Inferior parietal cortex (tissue), 1 donor: ENCODE measurements around the gene NR1D2.
"Not testable (repeated sequence)": the region's sequence is repeated elsewhere in the genome, so short reads cannot be mapped to it uniquely, and the experiment has no call there.

ENCODE experiments used
- DNase-seq: peaks from one replicate; pipeline ENCODE4 v3.0.0-alpha.2; 2016; ENCODE audit errors: extremely low spot score

Gene NR1D2

GRCh38 chr3:23944861-23945662, at the start of gene NR1D2:
Gene NR1D2, plus strand, starts transcription at chr3:23945286. Its CDS starts 293 bp downstream, at chr3:23945579.
- peak; percentile 72 for DNase-seq

- DNase-seq, result no peak
Measured at GRCh38 chr3:23900744-23901143, 44.3 kb upstream of the NR1D2 start.

- no peak for DNase-seq
Measured at GRCh38 chr3:23904545-23904944, 40.5 kb upstream of the NR1D2 start.

- DNase-seq, result no peak
Measured at GRCh38 chr3:23909341-23909740, 35.7 kb upstream of the NR1D2 start.

GRCh38 chr3:23911397-23911796, 33.7 kb upstream of the NR1D2 start:
- DNase-seq, result no peak

- not testable (repeated sequence) for DNase-seq
Measured at GRCh38 chr3:23912335-23912734, 32.8 kb upstream of the NR1D2 start.

- no peak for DNase-seq
Measured at GRCh38 chr3:23913182-23913581, 31.9 kb upstream of the NR1D2 start.

GRCh38 chr3:23913873-23914743, 31.0 kb upstream of the NR1D2 start:
- DNase-seq, result no peak

GRCh38 chr3:23915537-23916108, 29.5 kb upstream of the NR1D2 start:
- DNase-seq, result peak; percentile 51

GRCh38 chr3:23916152-23916885, 28.8 kb upstream of the NR1D2 start:
- DNase-seq, result no peak

GRCh38 chr3:23916886-23917678, 28.0 kb upstream of the NR1D2 start, which contains the start of the genes NKIRAS1 and RPL15:
Gene NKIRAS1, minus strand, starts transcription at chr3:23916990. Its CDS starts 6,086 bp downstream, at chr3:23910904.
Gene RPL15, plus strand, starts transcription at chr3:23917132. Its CDS starts 728 bp downstream, at chr3:23917860.
- DNase-seq, result peak; percentile 97

- DNase-seq, result peak; percentile 51
Measured at GRCh38 chr3:23917679-23918303, 27.3 kb upstream of the NR1D2 start.

GRCh38 chr3:23918331-23918730, 26.8 kb upstream of the NR1D2 start:
- DNase-seq, result not testable (repeated sequence)

- no peak for DNase-seq
Measured at GRCh38 chr3:23919628-23920027, 25.5 kb upstream of the NR1D2 start.

GRCh38 chr3:23920151-23920655, 24.9 kb upstream of the NR1D2 start:
- DNase-seq, result no peak

GRCh38 chr3:23921052-23921511, 24.0 kb upstream of the NR1D2 start:
- no peak for DNase-seq

GRCh38 chr3:23923786-23924185, 21.3 kb upstream of the NR1D2 start:
- no peak for DNase-seq

GRCh38 chr3:23926246-23926645, 18.8 kb upstream of the NR1D2 start:
- no peak for DNase-seq

- DNase-seq, result no peak
Measured at GRCh38 chr3:23926736-23927135, 18.4 kb upstream of the NR1D2 start.

GRCh38 chr3:23928524-23928923, 16.6 kb upstream of the NR1D2 start:
- no peak for DNase-seq
